Suprapubic skin (tissue), 4 donors: ENCODE measurements around the gene DCN. TPM values are rescaled to one million over a fixed set of nuclear protein-coding genes. Genes with fewer than 3 reads are reported as not detected.

ENCODE experiments used
- DNase-seq, 2 donors: peaks; one replicate each; pipeline ENCODE4 v3.0.0-alpha.2; 2019; ENCODE audit warnings: low spot score in 2 of 2
- H3K27ac ChIP-seq: fragments of 200-600 bp; sonication (generic); one replicate; pipeline ENCODE4 v1.5.1; 2019
- H3K27me3 ChIP-seq: fragments of 200-600 bp; sonication (generic); one replicate; pipeline ENCODE4 v1.5.1; 2019
- H3K36me3 ChIP-seq: fragments of 200-600 bp; sonication (generic); one replicate; pipeline ENCODE4 v1.5.1; 2019
- H3K4me1 ChIP-seq: fragments of 200-600 bp; sonication (generic); one replicate; pipeline ENCODE4 v1.5.1; 2019
- H3K4me3 ChIP-seq: fragments of 200-600 bp; sonication (generic); one replicate; pipeline ENCODE4 v1.5.1; 2019; ENCODE audit warnings: mild to moderate bottlenecking
- H3K9me3 ChIP-seq: fragments of 200-600 bp; sonication (generic); one replicate; pipeline ENCODE4 v1.5.1; 2019
- CTCF ChIP-seq, 2 donors: fragments of 200-600 bp in 1 of 2; fragments of 450-650 bp in 1 of 2; sonication (generic) in 1 of 2; IDR thresholded peaks; one replicate each; pipeline ENCODE4 v1.5.1; 2016 to 2019; ENCODE audit warnings: antibody characterized with exemption in 2 of 2, mild to moderate bottlenecking in 1 of 2, moderate library complexity in 1 of 2
- EP300 ChIP-seq: sonication (generic); formaldehyde crosslinking; IDR thresholded peaks from one replicate; pipeline ENCODE4 v1.6.1; 2017; ENCODE audit warnings: antibody characterized with exemption
- POLR2A ChIP-seq, 2 donors: fragments of 450-650 bp; IDR thresholded peaks; one replicate each; pipeline ENCODE4 v1.6.1; 2017; ENCODE audit warnings: antibody characterized with exemption in 2 of 2, mild to moderate bottlenecking in 2 of 2, moderate library complexity in 2 of 2
- POLR2AphosphoS5 ChIP-seq, 3 donors: sonication (generic); formaldehyde crosslinking; IDR thresholded peaks; one replicate each; pipeline ENCODE4 v1.6.1; 2017; ENCODE audit warnings: antibody characterized with exemption in 3 of 3
- WGBS: methylation state at CpG from one replicate; pipeline ENCODE4 v1.1.5; 2018; 5-methylcytosine and 5-hydroxymethylcytosine counted together
- total RNA-seq, 4 donors: library from RNA; depleted of rRNA; stranded (reverse); fragments of >200 nt; gene quantifications; one replicate each; pipeline ENCODE4 v1.1.0, GENCODE V29; 2016

The DCN gene
- total RNA-seq, 4 donors from 2014 or later = 549 to 589 (median 569) TPM

GRCh38 chr12:91161009-91161408, 21.6 kb downstream of the DCN start:
- H3K4me3 ChIP-seq = no peak overlapping the region
- H3K27ac ChIP-seq = no peak overlapping the region
- no peaks in the 10 kb centered on the region for H3K4me1 ChIP-seq
- H3K27me3 ChIP-seq = no peaks in the 10 kb centered on the region
- no peaks in the 10 kb centered on the region for H3K9me3 ChIP-seq
- H3K36me3 ChIP-seq = peaks cover 15% of the 10 kb centered on the region
- TF ChIP-seq POLR2AphosphoS5 (IDR thresholded peaks at IDR 0.05) (no peak), POLR2A (IDR thresholded peaks at IDR 0.05) (no peak), EP300 (no peak), CTCF (IDR thresholded peaks at IDR 0.05) (no peak)
- DNase-seq = no peak

- no peak overlapping the region for H3K27ac ChIP-seq
- no peaks in the 10 kb centered on the region for H3K4me1 ChIP-seq
- H3K4me3 ChIP-seq = no peak overlapping the region
- peaks cover 21% of the 10 kb centered on the region for H3K36me3 ChIP-seq
- no peaks in the 10 kb centered on the region for H3K9me3 ChIP-seq
- no peaks in the 10 kb centered on the region for H3K27me3 ChIP-seq
- DNase-seq = no peak
- TF ChIP-seq EP300 (no peak), POLR2AphosphoS5 (IDR thresholded peaks at IDR 0.05) (no peak), CTCF (IDR thresholded peaks at IDR 0.05) (no peak), POLR2A (IDR thresholded peaks at IDR 0.05) (no peak)
- 60% methylated on average over 2 of the region's 2 CpGs for WGBS
These were observed 26.6 kb downstream of the DCN start for GRCh38 chr12:91155990-91156389.

GRCh38 chr12:91154131-91154530, 28.5 kb downstream of the DCN start:
- Histone ChIP-seq H3K36me3 (peaks cover 27% of the 10 kb centered on the region), H3K4me3 (no peak overlapping the region), H3K27me3 (no peaks in the 10 kb centered on the region), H3K27ac (no peak overlapping the region), H3K9me3 (no peaks in the 10 kb centered on the region), H3K4me1 (no peaks in the 10 kb centered on the region)
- DNase-seq = no peak
- TF ChIP-seq POLR2AphosphoS5 (IDR thresholded peaks at IDR 0.05) (no peak), POLR2A (IDR thresholded peaks at IDR 0.05) (no peak)
- WGBS = 86% methylated on average over 3 of the region's 3 CpGs

- WGBS = 79% methylated on average over 2 of the region's 2 CpGs
- no peak overlapping the region for H3K27ac ChIP-seq
- peaks cover 5% of the 10 kb centered on the region for H3K4me1 ChIP-seq
- H3K9me3 ChIP-seq = no peaks in the 10 kb centered on the region
- H3K27me3 ChIP-seq = no peaks in the 10 kb centered on the region
- no peaks in the 10 kb centered on the region for H3K36me3 ChIP-seq
- no peak for DNase-seq
- TF ChIP-seq POLR2A (IDR thresholded peaks at IDR 0.05) (no peak), EP300 (no peak), POLR2AphosphoS5 (IDR thresholded peaks at IDR 0.05) (no peak), CTCF (IDR thresholded peaks at IDR 0.05) (no peak)
- no peak overlapping the region for H3K4me3 ChIP-seq
These were observed 38.6 kb downstream of the DCN start for GRCh38 chr12:91144053-91144452.

- Histone ChIP-seq H3K27ac (no peak overlapping the region), H3K27me3 (no peaks in the 10 kb centered on the region), H3K9me3 (no peaks in the 10 kb centered on the region), H3K4me1 (peaks cover 11% of the 10 kb centered on the region), H3K4me3 (no peak overlapping the region), H3K36me3 (no peaks in the 10 kb centered on the region)
- WGBS = 73% methylated on average over 3 of the region's 3 CpGs
- TF ChIP-seq POLR2AphosphoS5 (IDR thresholded peaks at IDR 0.05) = no peak
- DNase-seq = no peak
These were observed 39.4 kb downstream of the DCN start for GRCh38 chr12:91143206-91143605.

- H3K27me3 ChIP-seq = no peaks in the 10 kb centered on the region
- WGBS = 40% methylated on average over 3 of the region's 3 CpGs
- TF ChIP-seq CTCF (IDR thresholded peaks at IDR 0.05) = no peak
- TF ChIP-seq EP300 = no peak
- TF ChIP-seq POLR2AphosphoS5 (IDR thresholded peaks at IDR 0.05) = no peak
- no peak for TF ChIP-seq POLR2A (IDR thresholded peaks at IDR 0.05)
- H3K36me3 ChIP-seq = no peaks in the 10 kb centered on the region
- no peak overlapping the region for H3K4me3 ChIP-seq
- no peak overlapping the region for H3K27ac ChIP-seq
- no peaks in the 10 kb centered on the region for H3K9me3 ChIP-seq
- H3K4me1 ChIP-seq = peaks cover 16% of the 10 kb centered on the region
- DNase-seq = no peak
These were observed 40.4 kb downstream of the DCN start for GRCh38 chr12:91142221-91142631.
